ENCODE measurements around the gene RUFY4.

RUFY4 gene

GRCh38 chr2:218068721-218069334 is at the start of gene RUFY4:
RUFY4 (plus strand) TSS chr2:218069253; CDS start chr2:218070606, 1,353 bp downstream.
- peak; percentile 66 for DNase-seq (ENCODE audit: low spot score)

GRCh38 chr2:218019411-218020060 is 49.5 kb upstream of the RUFY4 start:
- DNase-seq (ENCODE audit: low spot score): no peak

GRCh38 chr2:218020281-218020680 is 48.8 kb upstream of the RUFY4 start:
- no peak for DNase-seq (ENCODE audit: low spot score)

- no peak for DNase-seq (ENCODE audit: low spot score)
Observed at GRCh38 chr2:218020966-218021535, 48.0 kb upstream of the RUFY4 start.

GRCh38 chr2:218021536-218022071 is 47.4 kb upstream of the RUFY4 start:
- DNase-seq (ENCODE audit: low spot score): no peak

- DNase-seq (ENCODE audit: low spot score): no peak
Observed at GRCh38 chr2:218022131-218022850, 46.8 kb upstream of the RUFY4 start.

- DNase-seq (ENCODE audit: low spot score): no peak
Observed at GRCh38 chr2:218022851-218023530, 46.1 kb upstream of the RUFY4 start.

- DNase-seq (ENCODE audit: low spot score): no peak
Observed at GRCh38 chr2:218023636-218024035, 45.4 kb upstream of the RUFY4 start.

- no peak for DNase-seq (ENCODE audit: low spot score)
Observed at GRCh38 chr2:218024336-218024735, 44.7 kb upstream of the RUFY4 start.

- no peak for DNase-seq (ENCODE audit: low spot score)
Observed at GRCh38 chr2:218024871-218025270, 44.2 kb upstream of the RUFY4 start.

GRCh38 chr2:218026244-218026643 is 42.8 kb upstream of the RUFY4 start:
- no peak for DNase-seq (ENCODE audit: low spot score)

GRCh38 chr2:218026676-218027425 is 42.2 kb upstream of the RUFY4 start:
- no peak for DNase-seq (ENCODE audit: low spot score)

GRCh38 chr2:218027426-218028188 is 41.4 kb upstream of the RUFY4 start:
- no peak for DNase-seq (ENCODE audit: low spot score)

GRCh38 chr2:218028189-218028495 is 40.9 kb upstream of the RUFY4 start:
- no peak for DNase-seq (ENCODE audit: low spot score)

GRCh38 chr2:218028562-218029348 is 40.3 kb upstream of the RUFY4 start:
- no peak for DNase-seq (ENCODE audit: low spot score)

- no peak for DNase-seq (ENCODE audit: low spot score)
Observed at GRCh38 chr2:218029366-218030360, 39.4 kb upstream of the RUFY4 start.

- no peak for DNase-seq (ENCODE audit: low spot score)
Observed at GRCh38 chr2:218030409-218031195, 38.5 kb upstream of the RUFY4 start.

GRCh38 chr2:218031261-218031660 is 37.8 kb upstream of the RUFY4 start:
- DNase-seq (ENCODE audit: low spot score): no peak
